Adrenal gland (tissue), 5 donors: ENCODE measurements around the gene LSAMP.

Experiments used
- POLR2A ChIP-seq, 2 donors: fragments of 450-650 bp; IDR thresholded peaks; one replicate each; pipeline ENCODE4 v1.6.1; 2017; ENCODE audit warnings: antibody characterized with exemption in 2 of 2, mild to moderate bottlenecking in 2 of 2, moderate library complexity in 1 of 2
- TF ChIP-seq, protein P1 (sequence below), 6 experiments: fragments of 450-650 bp in 4 of 6; fragments of 200-600 bp in 2 of 6; sonication (generic) in 1 of 6; IDR thresholded peaks; 1 replicate in 5 of 6; 2 replicates in 1 of 6; pipeline versions ENCODE4 v1.5.1 to v1.8.0; 2016 to 2021; ENCODE audit warnings: antibody characterized with exemption in 6 of 6, mild to moderate bottlenecking in 2 of 6, moderate library complexity in 1 of 6
- donor health status: DM: no; HTN: no; CAD: no.

DNA sequence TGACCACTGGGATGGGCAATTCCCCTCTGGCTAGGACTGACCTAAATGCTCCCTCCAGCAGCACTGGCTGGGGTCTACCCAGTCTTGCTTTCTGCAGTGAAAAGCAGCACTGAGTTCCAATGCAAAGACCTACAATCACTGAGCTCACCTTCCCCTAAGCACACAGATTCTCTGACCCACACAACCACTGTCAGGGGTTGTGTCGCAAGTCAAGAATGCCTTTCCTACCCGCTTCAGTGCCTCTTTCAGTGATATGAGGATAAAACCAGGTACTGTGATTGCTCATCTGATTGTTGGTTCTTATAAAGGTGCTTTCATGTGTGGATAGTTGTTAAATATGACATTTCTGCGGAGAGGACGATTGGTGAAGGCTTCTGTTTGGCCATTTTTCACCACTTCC, 476.4 kb downstream of the LSAMP start:
- TF ChIP-seq, protein P1, sequence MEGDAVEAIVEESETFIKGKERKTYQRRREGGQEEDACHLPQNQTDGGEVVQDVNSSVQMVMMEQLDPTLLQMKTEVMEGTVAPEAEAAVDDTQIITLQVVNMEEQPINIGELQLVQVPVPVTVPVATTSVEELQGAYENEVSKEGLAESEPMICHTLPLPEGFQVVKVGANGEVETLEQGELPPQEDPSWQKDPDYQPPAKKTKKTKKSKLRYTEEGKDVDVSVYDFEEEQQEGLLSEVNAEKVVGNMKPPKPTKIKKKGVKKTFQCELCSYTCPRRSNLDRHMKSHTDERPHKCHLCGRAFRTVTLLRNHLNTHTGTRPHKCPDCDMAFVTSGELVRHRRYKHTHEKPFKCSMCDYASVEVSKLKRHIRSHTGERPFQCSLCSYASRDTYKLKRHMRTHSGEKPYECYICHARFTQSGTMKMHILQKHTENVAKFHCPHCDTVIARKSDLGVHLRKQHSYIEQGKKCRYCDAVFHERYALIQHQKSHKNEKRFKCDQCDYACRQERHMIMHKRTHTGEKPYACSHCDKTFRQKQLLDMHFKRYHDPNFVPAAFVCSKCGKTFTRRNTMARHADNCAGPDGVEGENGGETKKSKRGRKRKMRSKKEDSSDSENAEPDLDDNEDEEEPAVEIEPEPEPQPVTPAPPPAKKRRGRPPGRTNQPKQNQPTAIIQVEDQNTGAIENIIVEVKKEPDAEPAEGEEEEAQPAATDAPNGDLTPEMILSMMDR (IDR thresholded peaks at IDR 0.05), result no peak
- no peak for TF ChIP-seq POLR2A (IDR thresholded peaks at IDR 0.05)
